HEK293 (cell line): ENCODE results near the gene SIRT7.

Experiments
- AEBP2 ChIP-seq: fragments of 450-650 bp; formaldehyde crosslinking; IDR thresholded peaks from 2 replicates; pipeline ENCODE4 v1.5.1; 2016; ENCODE audit warnings: missing biosample characterization, missing genetic modification characterization, borderline replicate concordance
- CTCF ChIP-seq: fragments of 450-650 bp; formaldehyde crosslinking; IDR thresholded peaks from 2 replicates; pipeline ENCODE4 v1.5.1; 2016; ENCODE audit warnings: missing biosample characterization, missing genetic modification characterization
- GLIS1 ChIP-seq: fragments of 450-650 bp; formaldehyde crosslinking; IDR thresholded peaks from 2 replicates; pipeline ENCODE4 v1.5.1; 2016; ENCODE audit warnings: missing biosample characterization, missing genetic modification characterization
- KLF16 ChIP-seq: fragments of 450-650 bp; formaldehyde crosslinking; IDR thresholded peaks from 2 replicates; pipeline ENCODE4 v1.5.1; 2017; ENCODE audit warnings: missing biosample characterization, missing genetic modification characterization
- KLF7 ChIP-seq: fragments of 450-650 bp; formaldehyde crosslinking; IDR thresholded peaks from 2 replicates; pipeline ENCODE4 v1.5.1; 2016; ENCODE audit warnings: missing biosample characterization, missing genetic modification characterization, borderline replicate concordance
- KLF8 ChIP-seq: fragments of 450-650 bp; formaldehyde crosslinking; IDR thresholded peaks from 2 replicates; pipeline ENCODE4 v1.5.1; 2016; ENCODE audit warnings: missing biosample characterization, missing genetic modification characterization
- KLF9 ChIP-seq: fragments of 450-650 bp; formaldehyde crosslinking; IDR thresholded peaks from 2 replicates; pipeline ENCODE4 v1.5.1; 2016; ENCODE audit warnings: missing biosample characterization, missing genetic modification characterization, low read depth
- PRDM1 ChIP-seq: fragments of 450-650 bp; formaldehyde crosslinking; IDR thresholded peaks from 2 replicates; pipeline ENCODE4; 2016; ENCODE audit warnings: missing biosample characterization, missing genetic modification characterization
- SALL2 ChIP-seq: fragments of 450-650 bp; formaldehyde crosslinking; IDR thresholded peaks from 2 replicates; pipeline ENCODE4 v1.5.0; 2017; ENCODE audit warnings: missing biosample characterization, mild to moderate bottlenecking, missing genetic modification characterization, borderline replicate concordance
- SCRT1 ChIP-seq: fragments of 450-650 bp; formaldehyde crosslinking; IDR thresholded peaks from 2 replicates; pipeline ENCODE4 v1.5.1; 2016; ENCODE audit warnings: missing biosample characterization, missing genetic modification characterization, borderline replicate concordance
- TCF7L2 ChIP-seq: IDR thresholded peaks from 2 replicates; pipeline ENCODE4 v1.6.1; 2011; ENCODE audit warnings: low read depth, mild to moderate bottlenecking, inconsistent platforms, low read length, moderate library complexity, borderline replicate concordance
- TRIM28 ChIP-seq: IDR thresholded peaks from 2 replicates; pipeline ENCODE4 v1.6.1; 2011; ENCODE audit warnings: low read length, control low read depth, borderline replicate concordance
- YY1 ChIP-seq: fragments of 450-650 bp; formaldehyde crosslinking; IDR thresholded peaks from 2 replicates; pipeline ENCODE4 v1.5.1; 2018; ENCODE audit warnings: missing biosample characterization, missing genetic modification characterization
- ZBTB1 ChIP-seq: fragments of 450-650 bp; formaldehyde crosslinking; IDR thresholded peaks from 2 replicates; pipeline ENCODE4 v1.5.1; 2016; ENCODE audit warnings: missing biosample characterization, missing genetic modification characterization
- ZBTB49 ChIP-seq: fragments of 450-650 bp; formaldehyde crosslinking; IDR thresholded peaks from 2 replicates; pipeline ENCODE4 v1.5.1; 2016; ENCODE audit warnings: missing biosample characterization, missing genetic modification characterization, low read depth
- ZNF280C ChIP-seq: fragments of 450-650 bp; formaldehyde crosslinking; IDR thresholded peaks from 2 replicates; pipeline ENCODE4 v1.5.1; 2016; ENCODE audit warnings: missing biosample characterization, missing genetic modification characterization
- ZNF302 ChIP-seq: fragments of 450-650 bp; formaldehyde crosslinking; IDR thresholded peaks from 2 replicates; pipeline ENCODE4 v1.5.1; 2016; ENCODE audit warnings: missing biosample characterization, missing genetic modification characterization, low read depth
- ZNF341 ChIP-seq: fragments of 450-650 bp; formaldehyde crosslinking; IDR thresholded peaks from 2 replicates; pipeline ENCODE4; 2016; ENCODE audit warnings: low read depth, missing biosample characterization, missing genetic modification characterization
- ZNF529 ChIP-seq: fragments of 450-650 bp; formaldehyde crosslinking; IDR thresholded peaks from 2 replicates; pipeline ENCODE4 v1.5.1; 2017; ENCODE audit warnings: missing genetic modification characterization, missing biosample characterization; ENCODE audit not compliant: insufficient replicate concordance
- ZNF561 ChIP-seq: fragments of 450-650 bp; IDR thresholded peaks from 2 replicates; pipeline ENCODE4 v1.5.1; 2018; ENCODE audit warnings: missing biosample characterization, missing genetic modification characterization, borderline replicate concordance
- ZNF610 ChIP-seq: fragments of 450-650 bp; formaldehyde crosslinking; IDR thresholded peaks from 2 replicates; pipeline ENCODE4 v1.5.1; 2016; ENCODE audit warnings: missing biosample characterization, missing genetic modification characterization, borderline replicate concordance
- ZNF626 ChIP-seq: fragments of 450-650 bp; sonication (Bioruptor Pico); formaldehyde crosslinking; IDR thresholded peaks from 2 replicates; pipeline ENCODE4 v1.5.1; 2018; ENCODE audit warnings: missing biosample characterization, missing genetic modification characterization, inconsistent platforms
- ZNF660 ChIP-seq: fragments of 450-650 bp; IDR thresholded peaks from 2 replicates; pipeline ENCODE4 v1.5.1; 2018; ENCODE audit warnings: missing biosample characterization, mild to moderate bottlenecking, missing genetic modification characterization
- ZNF664 ChIP-seq: fragments of 450-650 bp; formaldehyde crosslinking; IDR thresholded peaks from 2 replicates; pipeline ENCODE4 v1.5.1; 2016; ENCODE audit warnings: missing biosample characterization, missing genetic modification characterization
- ZNF670 ChIP-seq: fragments of 450-650 bp; formaldehyde crosslinking; IDR thresholded peaks from 2 replicates; pipeline ENCODE4 v1.5.1; 2016; ENCODE audit warnings: missing biosample characterization, missing genetic modification characterization, low read depth
- ZNF677 ChIP-seq: fragments of 450-650 bp; IDR thresholded peaks from 2 replicates; pipeline ENCODE4 v1.5.0; 2018; ENCODE audit warnings: missing biosample characterization, mild to moderate bottlenecking, missing genetic modification characterization, moderate library complexity
- ZNF830 ChIP-seq: fragments of 450-650 bp; IDR thresholded peaks from 2 replicates; pipeline ENCODE4 v1.5.0; 2018; ENCODE audit warnings: missing biosample characterization, missing genetic modification characterization, low read depth, mild to moderate bottlenecking, moderate library complexity
- ZNF843 ChIP-seq: fragments of 450-650 bp; formaldehyde crosslinking; IDR thresholded peaks from 2 replicates; pipeline ENCODE4 v1.5.1; 2016; ENCODE audit warnings: missing biosample characterization, missing genetic modification characterization
- ZSCAN16 ChIP-seq: fragments of 450-650 bp; formaldehyde crosslinking; IDR thresholded peaks from 2 replicates; pipeline ENCODE4 v1.5.1; 2016; ENCODE audit warnings: missing biosample characterization, missing genetic modification characterization
- ZSCAN5A ChIP-seq: fragments of 450-650 bp; formaldehyde crosslinking; IDR thresholded peaks from 2 replicates; pipeline ENCODE4 v1.5.1; 2016; ENCODE audit warnings: missing biosample characterization, missing genetic modification characterization

The SIRT7 gene

GRCh38 chr17:81911277-81911961, 6.6 kb downstream of the SIRT7 start, which contains the start of gene PCYT2 (continued):
- TF ChIP-seq TRIM28, result no peak
- TF ChIP-seq ZBTB1 (tag by site-specific recombination), result no peak
- TF ChIP-seq ZSCAN16, result no peak
- TF ChIP-seq ZNF626 (tag by site-specific recombination), result no peak
- no peak for TF ChIP-seq ZSCAN5A (tag by site-specific recombination)
- no peak for TF ChIP-seq ZNF341 (tag by site-specific recombination)
- TF ChIP-seq ZNF302 (tag by site-specific recombination), result no peak
- TF ChIP-seq ZNF670, result no peak
- TF ChIP-seq KLF9, result peak; percentile 73
- no peak for TF ChIP-seq ZNF529 (tag by site-specific recombination)
- no peak for TF ChIP-seq SALL2 (tag by site-specific recombination)
- peak; percentile 40; the same call in 1 of the 2 replicates for TF ChIP-seq GLIS1 (tag by site-specific recombination)
- no peak for TF ChIP-seq AEBP2 (tag by site-specific recombination)
- no peak for TF ChIP-seq ZNF561 (tag by site-specific recombination)
- TF ChIP-seq KLF16 (tag by site-specific recombination), result peak; percentile 57; the same call in 1 of the 2 replicates
- no peak for TF ChIP-seq ZNF660 (tag by site-specific recombination)
- no peak for TF ChIP-seq ZNF664 (tag by site-specific recombination)
- TF ChIP-seq CTCF (tag by site-specific recombination), result peak; percentile 49; the same call in 1 of the 2 replicates
- TF ChIP-seq ZNF830 (tag by site-specific recombination), result no peak
- no peak for TF ChIP-seq PRDM1 (tag by site-specific recombination)
- TF ChIP-seq YY1, result no peak
- no peak for TF ChIP-seq ZNF843
- TF ChIP-seq ZNF677 (tag by site-specific recombination), result no peak
- no peak for TF ChIP-seq ZBTB49
- no peak for TF ChIP-seq KLF7 (tag by site-specific recombination)
- no peak for TF ChIP-seq ZNF610
- TF ChIP-seq ZNF280C (tag by site-specific recombination), result no peak
- TF ChIP-seq SCRT1, result no peak
- TF ChIP-seq TCF7L2, result no peak
- peak; percentile 36; the same call in 1 of the 2 replicates for TF ChIP-seq KLF8 (tag by site-specific recombination)
